HG02970 (cell line): Measurements from ENCODE around the gene DEDD.
A peak's percentile ranks its signal among the peaks of the same experiment; 100 is the strongest.
"Not testable (repeated sequence)": the region's sequence is repeated elsewhere in the genome, so short reads cannot be mapped to it uniquely, and the experiment has no call there.

ENCODE experiments used
- ATAC-seq: cut with Tn5 transposase; IDR thresholded peaks from one replicate; pipeline ENCODE4 v1.9.1; 2021; ENCODE audit warnings: mild to moderate bottlenecking, moderate library complexity, moderate number of reproducible peaks; ENCODE audit not compliant: unreplicated experiment, low FRiP score

Gene DEDD

DNA sequence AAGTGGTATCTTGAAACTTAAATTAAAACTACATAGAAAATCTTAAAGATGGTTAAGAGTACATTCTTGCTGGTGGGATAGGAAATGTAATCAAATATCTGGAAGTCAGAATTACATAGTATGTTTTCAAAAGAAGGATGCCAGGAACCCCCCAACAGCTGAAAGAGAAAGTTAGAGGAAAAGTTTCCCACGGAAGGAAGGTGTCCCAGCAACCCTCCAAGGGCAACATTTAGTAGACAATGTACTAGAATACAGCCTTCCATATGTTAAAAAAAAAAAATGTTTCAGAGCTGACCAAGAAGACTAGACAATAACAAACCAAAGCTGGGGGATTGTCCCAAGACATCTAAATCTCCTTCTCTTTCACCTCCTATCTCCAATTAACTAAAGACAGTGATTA is 2.2 kb downstream of the DEDD start:
- no peak for ATAC-seq

DNA sequence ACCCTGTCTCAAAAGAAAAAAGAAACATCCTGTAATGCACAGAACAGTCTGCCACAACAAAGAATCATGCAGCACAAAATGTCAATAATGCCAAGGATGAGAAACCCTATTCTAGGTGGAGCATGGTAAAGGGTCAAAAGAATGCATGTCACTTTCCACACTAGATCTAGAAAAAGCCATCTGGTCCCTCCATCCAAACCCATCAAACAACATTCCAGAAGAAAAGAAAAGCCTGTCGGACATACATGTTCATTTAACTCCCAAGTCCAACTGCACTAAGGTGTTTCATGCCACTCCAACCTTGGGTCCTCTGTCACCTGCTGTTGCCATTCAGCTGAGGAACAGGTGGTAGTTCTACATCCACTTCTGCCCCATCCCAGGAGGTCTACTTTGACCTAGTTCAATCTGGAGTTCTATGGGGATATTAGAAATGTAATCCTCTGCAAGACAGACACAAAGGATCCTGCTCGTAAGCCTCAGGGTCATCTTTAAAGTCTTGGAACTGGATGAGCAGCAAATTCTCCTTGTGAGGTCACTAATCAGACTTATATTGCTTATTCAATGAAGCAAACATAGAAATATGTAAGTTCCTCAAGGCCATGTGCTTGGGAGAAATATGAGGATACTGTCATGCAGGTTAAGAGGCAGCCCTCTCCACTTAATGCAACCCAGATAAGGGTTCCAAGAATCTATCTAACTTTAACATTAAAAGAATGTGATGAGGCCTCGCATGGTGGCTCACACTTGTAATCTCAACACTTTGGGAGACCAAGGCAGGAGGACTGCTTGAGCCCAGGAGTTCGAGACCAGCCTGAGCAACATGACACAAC is 3.7 kb downstream of the DEDD start:
- no peak for ATAC-seq

GRCh38 chr1:161127649-161128048 is 4.8 kb downstream of the DEDD start:
- no peak for ATAC-seq

GRCh38 chr1:161122967-161123366 is 9.5 kb downstream of the DEDD start:
- no peak for ATAC-seq

- no peak for ATAC-seq
Observed at GRCh38 chr1:161121834-161122233, 10.6 kb downstream of the DEDD start.

- no peak for ATAC-seq
Observed at GRCh38 chr1:161121042-161121650, 11.3 kb downstream of the DEDD start.

DNA sequence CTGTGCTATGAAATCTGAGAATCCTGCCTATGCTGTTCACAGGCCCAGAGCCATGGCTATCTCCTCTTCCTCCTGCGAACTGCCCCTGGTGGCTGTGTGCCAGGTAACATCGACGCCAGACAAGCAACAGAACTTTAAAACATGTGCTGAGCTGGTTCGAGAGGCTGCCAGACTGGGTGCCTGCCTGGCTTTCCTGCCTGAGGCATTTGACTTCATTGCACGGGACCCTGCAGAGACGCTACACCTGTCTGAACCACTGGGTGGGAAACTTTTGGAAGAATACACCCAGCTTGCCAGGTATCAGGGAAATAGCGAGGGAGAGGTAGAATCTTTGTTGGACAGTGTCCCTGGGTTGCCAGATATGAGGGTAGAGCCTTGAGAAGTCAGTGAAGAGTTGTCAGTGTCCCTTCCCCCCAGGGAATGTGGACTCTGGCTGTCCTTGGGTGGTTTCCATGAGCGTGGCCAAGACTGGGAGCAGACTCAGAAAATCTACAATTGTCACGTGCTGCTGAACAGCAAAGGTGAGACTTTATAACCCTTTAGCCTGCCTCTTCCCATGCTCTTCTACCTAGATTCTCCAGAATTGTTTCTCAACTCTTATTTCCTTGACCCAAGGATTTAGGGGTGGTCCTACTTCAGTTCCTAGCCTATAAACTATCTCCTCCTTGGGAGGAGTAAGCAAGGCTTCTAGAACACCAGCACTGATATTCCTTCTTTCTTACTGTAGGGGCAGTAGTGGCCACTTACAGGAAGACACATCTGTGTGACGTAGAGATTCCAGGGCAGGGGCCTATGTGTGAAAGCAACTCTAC is 13.2 kb downstream of the DEDD start:
- no peak for ATAC-seq

DNA sequence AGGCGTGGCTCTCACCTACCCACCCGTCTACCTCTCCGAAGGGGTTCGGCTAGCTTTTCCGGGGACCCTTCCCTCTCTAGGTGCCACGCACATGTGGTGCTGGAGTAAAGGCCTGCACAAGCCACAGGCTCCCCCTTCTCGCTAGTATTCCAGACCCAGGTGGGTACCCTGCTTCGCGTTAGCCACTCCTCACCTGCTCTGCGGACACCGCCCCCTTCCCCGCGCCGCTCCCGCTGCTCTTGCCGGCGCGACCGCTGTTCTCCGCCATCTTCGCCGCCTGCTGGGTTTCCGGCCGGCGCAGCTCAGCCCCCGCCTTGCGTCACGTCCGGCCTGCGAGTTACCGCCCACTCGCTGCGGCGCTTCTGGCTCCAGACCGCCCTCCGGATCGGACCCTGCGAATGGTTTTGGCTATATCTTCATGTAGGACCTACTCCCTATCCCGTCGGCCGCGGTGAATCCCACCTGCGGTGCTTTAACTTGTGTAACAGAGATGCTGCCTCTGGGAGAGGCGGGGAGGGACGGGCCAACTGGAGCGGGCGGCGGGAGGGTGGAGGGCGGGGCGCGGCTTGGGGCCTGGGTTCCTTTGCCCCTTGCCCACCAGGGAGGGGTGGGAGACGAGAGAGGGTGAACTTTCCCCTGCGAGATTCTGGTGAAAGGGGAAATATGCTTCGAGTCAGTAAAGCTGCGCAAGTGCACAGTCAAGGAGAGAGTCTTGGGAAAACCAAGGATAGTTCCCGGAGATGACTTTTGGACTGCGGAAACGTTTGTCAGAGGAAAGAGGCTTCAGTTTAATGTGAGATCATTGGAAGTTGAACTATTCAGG is 14.5 kb downstream of the DEDD start, which contains the start of the genes NIT1 and PFDN2:
Gene NIT1, plus strand, starts transcription at position 347 of the 823 bp plus-strand sequence. Its CDS starts 72 bp downstream, at position 419.
Gene PFDN2, minus strand, starts transcription at position 279 of the 823 bp plus-strand sequence. Its CDS starts 11 bp downstream, at position 268.
- ATAC-seq: peak; percentile 63

DNA sequence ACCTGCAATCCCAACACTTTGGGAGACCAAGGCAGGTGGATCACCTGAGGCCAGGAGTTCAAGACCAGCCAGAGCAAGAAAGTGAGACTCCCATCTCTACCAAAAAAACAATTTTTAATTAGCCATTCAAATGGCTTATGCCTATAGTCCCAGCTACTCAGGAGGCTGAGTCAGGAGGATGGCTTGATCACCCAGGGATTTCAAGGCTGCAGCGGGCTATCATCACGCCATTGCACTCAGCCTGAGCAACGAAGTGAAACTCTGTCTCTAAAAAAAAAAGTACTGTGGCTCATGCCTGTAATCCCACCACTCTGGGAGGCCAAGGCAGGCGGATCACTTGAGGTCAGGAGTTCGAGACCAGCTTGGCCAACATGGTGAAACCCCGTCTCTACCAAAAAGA is 16.5 kb downstream of the DEDD start:
- ATAC-seq: not testable (repeated sequence)

DNA sequence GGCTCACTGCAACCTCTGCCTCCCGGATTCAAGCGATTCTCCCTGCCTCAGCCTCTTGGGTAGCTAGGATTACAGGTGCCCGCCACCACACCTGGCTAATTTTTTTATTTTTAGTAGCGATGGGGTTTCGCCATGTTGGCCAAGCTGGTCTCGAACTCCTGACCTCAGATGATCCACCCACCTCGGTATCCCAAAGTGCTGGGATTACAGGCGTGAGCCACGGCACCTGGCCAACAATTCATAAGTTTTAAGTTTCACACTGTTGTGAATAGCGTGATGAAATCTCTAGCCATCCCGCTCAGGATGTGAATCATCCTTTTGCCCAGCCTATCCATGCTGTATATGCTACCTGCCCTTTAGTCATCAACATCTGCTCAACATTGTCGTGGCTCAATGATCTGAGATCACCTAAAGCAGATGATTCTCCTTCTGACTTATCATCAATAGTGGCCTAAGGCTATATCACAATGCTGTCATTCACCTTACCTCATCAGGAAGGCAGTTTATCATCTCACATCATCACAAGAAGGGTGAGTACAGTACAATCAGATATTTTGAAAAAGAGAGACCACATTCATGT is 17.2 kb downstream of the DEDD start:
- no peak for ATAC-seq

DNA sequence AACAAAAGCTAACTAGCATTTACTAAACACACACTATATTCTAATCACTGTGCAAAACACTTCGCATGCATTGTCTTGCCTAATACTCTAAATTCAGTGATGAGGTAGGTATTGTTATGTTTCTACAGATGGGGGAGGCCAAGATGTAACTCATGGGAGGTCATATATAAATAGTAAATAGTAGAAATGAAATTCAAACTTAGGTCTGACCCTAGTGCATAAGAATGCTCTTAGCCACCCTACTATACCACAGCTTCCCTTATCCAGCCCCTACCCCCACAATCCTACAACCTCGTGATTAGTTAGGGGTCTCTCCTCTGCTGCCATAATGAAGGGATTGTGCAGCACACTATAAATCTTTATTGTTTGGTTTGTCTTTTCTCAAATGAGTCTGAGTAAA is 17.9 kb downstream of the DEDD start:
- ATAC-seq: no peak

DNA sequence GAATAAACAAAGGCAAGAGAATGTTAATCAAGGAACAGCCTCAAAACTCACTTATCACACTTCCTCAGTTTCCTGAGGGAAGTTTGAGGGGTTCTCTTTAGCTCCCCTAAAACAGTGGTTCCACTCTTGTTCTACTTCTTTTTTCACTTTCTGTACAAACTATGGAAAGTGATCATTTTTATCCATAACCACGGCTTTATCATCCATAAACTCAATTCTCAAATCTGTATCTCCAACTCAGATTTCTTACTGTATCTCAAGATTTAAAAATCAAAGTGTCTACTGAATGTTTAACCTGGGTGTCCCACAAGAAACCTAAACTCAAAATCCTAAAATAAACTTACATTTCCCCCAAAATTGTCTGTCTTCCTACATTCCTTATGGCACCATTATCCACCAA is 18.6 kb downstream of the DEDD start:
- no peak for ATAC-seq

DNA sequence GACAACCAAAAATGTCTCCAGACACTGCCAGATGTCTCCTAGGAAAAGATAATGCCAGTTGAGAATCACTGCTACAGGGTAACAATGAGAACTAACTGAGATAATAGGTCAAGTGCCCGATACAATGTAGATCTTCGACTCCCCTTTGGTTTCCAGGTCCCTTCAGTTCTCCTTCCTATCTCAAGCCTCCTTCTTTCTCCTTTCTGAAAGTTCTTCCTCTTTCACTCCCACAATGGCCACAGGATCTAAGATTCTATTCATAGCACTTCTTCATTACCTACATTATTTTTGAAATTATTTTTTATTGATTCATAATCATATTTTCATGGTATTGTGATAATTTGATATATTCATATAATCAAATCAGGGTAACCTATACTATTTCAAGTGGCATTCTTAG is 20.9 kb downstream of the DEDD start:
- ATAC-seq: no peak

- ATAC-seq: no peak
Observed at GRCh38 chr1:161111117-161111516, 21.4 kb downstream of the DEDD start.

GRCh38 chr1:161106431-161106830 is 26.0 kb downstream of the DEDD start:
- no peak for ATAC-seq

- ATAC-seq: no peak
Observed at GRCh38 chr1:161100556-161100955, 31.9 kb downstream of the DEDD start.

GRCh38 chr1:161099090-161099802 is 33.2 kb downstream of the DEDD start:
- ATAC-seq: no peak

DNA sequence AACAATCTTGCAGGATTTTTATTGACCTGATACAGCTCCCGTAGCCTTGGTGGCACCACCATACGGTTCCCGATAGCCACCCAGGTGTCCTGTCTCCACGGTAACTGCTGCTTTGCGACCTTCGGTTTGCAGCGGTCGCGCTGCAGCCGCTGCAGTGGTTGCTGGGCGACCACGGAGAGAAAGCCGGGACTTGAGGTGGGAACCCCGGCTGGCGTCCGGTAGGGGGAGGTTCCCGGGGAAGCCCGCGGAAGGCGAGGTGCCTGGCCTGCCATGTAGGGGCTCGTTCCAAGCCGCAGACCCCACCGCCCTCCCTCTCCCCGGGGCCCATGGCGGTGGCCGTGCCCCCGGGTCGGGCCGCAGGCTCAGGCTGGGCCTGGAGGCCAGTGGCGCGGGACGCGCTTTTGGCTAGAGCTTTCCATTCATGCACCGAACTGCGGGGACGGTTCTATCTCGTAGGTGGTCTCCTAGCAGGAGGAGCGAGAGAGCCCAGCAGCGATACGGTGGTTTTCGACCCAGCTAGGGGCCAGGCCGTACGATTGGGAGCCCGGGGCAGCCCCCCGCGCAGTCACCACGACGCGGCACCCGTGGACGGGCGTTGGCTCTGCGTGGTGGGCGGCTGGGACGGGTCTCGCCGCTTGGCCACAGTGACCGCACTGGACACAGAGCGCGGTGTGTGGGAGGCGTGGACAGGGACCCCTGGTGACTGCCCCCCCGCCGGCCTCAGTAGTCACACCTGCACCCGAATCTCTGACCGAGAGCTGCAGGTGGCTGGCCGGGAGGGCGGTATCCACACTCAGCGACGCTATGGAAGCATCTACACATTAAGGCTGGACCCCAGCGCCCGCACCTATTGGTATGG is 34.0 kb downstream of the DEDD start, which contains the start of gene KLHDC9:
Gene KLHDC9, plus strand, starts transcription at position 152 of the 859 bp plus-strand sequence. Its CDS starts 175 bp downstream, at position 327.
- peak; percentile 59 for ATAC-seq
